ENCODE results near the gene FOSB.

DNA sequence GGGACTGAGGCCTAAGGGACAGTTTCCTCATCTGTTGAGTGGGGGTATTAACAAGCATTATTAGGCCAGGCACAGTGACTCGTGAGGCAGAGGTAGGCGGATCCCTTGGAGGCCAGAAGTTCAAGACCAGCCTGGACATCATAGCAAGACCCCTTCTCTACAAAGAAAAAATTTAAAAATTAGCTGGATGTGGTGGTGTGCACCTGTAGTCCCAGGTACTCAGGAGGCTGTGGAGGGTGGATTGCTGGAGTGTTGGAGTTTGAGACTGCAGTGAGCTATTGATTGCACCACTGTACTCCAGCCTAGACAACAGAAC, 11.3 kb upstream of the FOSB start:
- no peak for TF ChIP-seq POLR2A (IDR thresholded peaks at IDR 0.05)
- TF ChIP-seq, protein P1, sequence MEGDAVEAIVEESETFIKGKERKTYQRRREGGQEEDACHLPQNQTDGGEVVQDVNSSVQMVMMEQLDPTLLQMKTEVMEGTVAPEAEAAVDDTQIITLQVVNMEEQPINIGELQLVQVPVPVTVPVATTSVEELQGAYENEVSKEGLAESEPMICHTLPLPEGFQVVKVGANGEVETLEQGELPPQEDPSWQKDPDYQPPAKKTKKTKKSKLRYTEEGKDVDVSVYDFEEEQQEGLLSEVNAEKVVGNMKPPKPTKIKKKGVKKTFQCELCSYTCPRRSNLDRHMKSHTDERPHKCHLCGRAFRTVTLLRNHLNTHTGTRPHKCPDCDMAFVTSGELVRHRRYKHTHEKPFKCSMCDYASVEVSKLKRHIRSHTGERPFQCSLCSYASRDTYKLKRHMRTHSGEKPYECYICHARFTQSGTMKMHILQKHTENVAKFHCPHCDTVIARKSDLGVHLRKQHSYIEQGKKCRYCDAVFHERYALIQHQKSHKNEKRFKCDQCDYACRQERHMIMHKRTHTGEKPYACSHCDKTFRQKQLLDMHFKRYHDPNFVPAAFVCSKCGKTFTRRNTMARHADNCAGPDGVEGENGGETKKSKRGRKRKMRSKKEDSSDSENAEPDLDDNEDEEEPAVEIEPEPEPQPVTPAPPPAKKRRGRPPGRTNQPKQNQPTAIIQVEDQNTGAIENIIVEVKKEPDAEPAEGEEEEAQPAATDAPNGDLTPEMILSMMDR (IDR thresholded peaks at IDR 0.05), result no peak
- no peak for TF ChIP-seq POLR2AphosphoS5 (IDR thresholded peaks at IDR 0.05; ENCODE audit: insufficient read depth in 1 of 2, low read depth in 1 of 2)
